Activated CD4-positive, CD25-positive, alpha-beta regulatory T cell treated with anti-CD3 and anti-CD28 coated beads, Interleukin-2, amount 50 U/mL, for 16 hours (primary cell): ENCODE data around the gene MRPL36.
"Not testable (repeated sequence)": the region's sequence is repeated elsewhere in the genome, so short reads cannot be mapped to it uniquely, and the experiment has no call there.

Experiments used
- DNase-seq: peaks from one replicate; pipeline ENCODE4 v3.0.0-alpha.2; 2020; ENCODE audit warnings: low read depth, low spot score

Gene MRPL36

GRCh38 chr5:1815071-1815786, 15.6 kb upstream of the MRPL36 start:
- DNase-seq, result no peak

GRCh38 chr5:1814183-1815020, 14.8 kb upstream of the MRPL36 start:
- no peak for DNase-seq

GRCh38 chr5:1810581-1811101, 11.0 kb upstream of the MRPL36 start:
- DNase-seq, result no peak

- no peak for DNase-seq
Observed at GRCh38 chr5:1809416-1810035, 9.9 kb upstream of the MRPL36 start.

GRCh38 chr5:1808439-1808838, 8.8 kb upstream of the MRPL36 start:
- no peak for DNase-seq

GRCh38 chr5:1807451-1808185, 8.0 kb upstream of the MRPL36 start:
- DNase-seq, result no peak

- no peak for DNase-seq
Observed at GRCh38 chr5:1806974-1807373, 7.3 kb upstream of the MRPL36 start.

- no peak for DNase-seq
Observed at GRCh38 chr5:1806199-1806598, 6.6 kb upstream of the MRPL36 start.

GRCh38 chr5:1805736-1806135, 6.1 kb upstream of the MRPL36 start:
- no peak for DNase-seq

- no peak for DNase-seq
Observed at GRCh38 chr5:1805326-1805725, 5.7 kb upstream of the MRPL36 start.

GRCh38 chr5:1804001-1804690, 4.5 kb upstream of the MRPL36 start:
- DNase-seq, result no peak

GRCh38 chr5:1803192-1803591, 3.6 kb upstream of the MRPL36 start:
- DNase-seq, result no peak

GRCh38 chr5:1801967-1802295, 2.3 kb upstream of the MRPL36 start:
- no peak for DNase-seq

- peak; percentile 69 for DNase-seq
Observed at GRCh38 chr5:1801222-1801966, 1.8 kb upstream of the MRPL36 start, which contains the start of gene NDUFS6. Gene NDUFS6, plus strand, starts transcription at chr5:1801407. Its CDS starts 11 bp downstream, at chr5:1801418.

- no peak for DNase-seq
Observed at GRCh38 chr5:1800472-1801221, 1.0 kb upstream of the MRPL36 start.

GRCh38 chr5:1799110-1799601, 481 bp downstream of the MRPL36 start:
- no peak for DNase-seq

GRCh38 chr5:1798589-1798988, 1.0 kb downstream of the MRPL36 start:
- DNase-seq, result not testable (repeated sequence)

- no peak for DNase-seq
Observed at GRCh38 chr5:1797855-1798254, 1.8 kb downstream of the MRPL36 start.

GRCh38 chr5:1797103-1797800, 2.4 kb downstream of the MRPL36 start:
- DNase-seq, result no peak
